ENCODE data around the gene HOXB5.

Gene HOXB5

DNA sequence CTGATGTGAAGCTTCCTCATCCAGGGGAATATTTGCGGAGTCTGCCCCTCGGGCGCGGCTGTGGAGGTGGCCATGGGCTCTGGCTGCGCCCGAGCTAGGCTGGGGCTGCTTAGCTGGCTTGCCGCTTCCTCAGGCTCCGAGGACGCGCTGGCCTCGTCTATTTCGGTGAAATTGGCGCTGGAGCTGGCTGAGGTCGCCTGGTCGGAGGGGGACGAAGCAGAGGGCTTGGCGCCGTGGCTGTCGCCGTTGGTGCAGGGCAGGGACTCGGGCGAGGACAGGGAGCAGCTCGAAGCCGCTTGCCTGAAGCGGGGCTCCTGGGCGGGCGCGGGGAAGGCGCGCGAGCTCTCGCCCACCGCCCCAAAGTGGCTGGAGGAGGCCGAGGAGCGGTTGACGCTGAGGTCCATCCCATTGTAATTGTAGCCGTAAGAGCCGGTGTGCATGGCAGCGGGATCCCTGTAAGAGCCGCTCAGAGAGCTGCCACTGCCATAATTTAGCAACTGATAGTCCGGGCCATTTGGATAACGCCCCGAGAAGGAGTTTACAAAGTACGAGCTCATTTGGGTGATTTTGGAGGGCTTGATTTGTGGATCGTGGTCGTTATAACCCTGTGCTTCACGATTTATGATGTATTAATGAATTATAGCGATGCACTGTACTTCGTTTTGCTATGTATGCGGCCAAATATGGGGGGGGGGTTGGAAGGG, at the start of gene HOXB5:
TSS of gene HOXB5 (minus strand) at position 654 of the 704 bp plus-strand sequence. CDS start at position 557, 97 bp downstream.
- H3K4me3 ChIP-seq (replicated peaks in 1 of 2; ENCODE audit: low read depth in 2 of 2, low read length in 2 of 2): peak within 1 kb of the TSS; percentile 9 to 50
- TF ChIP-seq, protein P1, sequence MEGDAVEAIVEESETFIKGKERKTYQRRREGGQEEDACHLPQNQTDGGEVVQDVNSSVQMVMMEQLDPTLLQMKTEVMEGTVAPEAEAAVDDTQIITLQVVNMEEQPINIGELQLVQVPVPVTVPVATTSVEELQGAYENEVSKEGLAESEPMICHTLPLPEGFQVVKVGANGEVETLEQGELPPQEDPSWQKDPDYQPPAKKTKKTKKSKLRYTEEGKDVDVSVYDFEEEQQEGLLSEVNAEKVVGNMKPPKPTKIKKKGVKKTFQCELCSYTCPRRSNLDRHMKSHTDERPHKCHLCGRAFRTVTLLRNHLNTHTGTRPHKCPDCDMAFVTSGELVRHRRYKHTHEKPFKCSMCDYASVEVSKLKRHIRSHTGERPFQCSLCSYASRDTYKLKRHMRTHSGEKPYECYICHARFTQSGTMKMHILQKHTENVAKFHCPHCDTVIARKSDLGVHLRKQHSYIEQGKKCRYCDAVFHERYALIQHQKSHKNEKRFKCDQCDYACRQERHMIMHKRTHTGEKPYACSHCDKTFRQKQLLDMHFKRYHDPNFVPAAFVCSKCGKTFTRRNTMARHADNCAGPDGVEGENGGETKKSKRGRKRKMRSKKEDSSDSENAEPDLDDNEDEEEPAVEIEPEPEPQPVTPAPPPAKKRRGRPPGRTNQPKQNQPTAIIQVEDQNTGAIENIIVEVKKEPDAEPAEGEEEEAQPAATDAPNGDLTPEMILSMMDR (IDR thresholded peaks at IDR 0.05; ENCODE audit: low read depth, low read length): no peak
- no peak for DNase-seq (ENCODE audit: low read depth in 2 of 2)

DNA sequence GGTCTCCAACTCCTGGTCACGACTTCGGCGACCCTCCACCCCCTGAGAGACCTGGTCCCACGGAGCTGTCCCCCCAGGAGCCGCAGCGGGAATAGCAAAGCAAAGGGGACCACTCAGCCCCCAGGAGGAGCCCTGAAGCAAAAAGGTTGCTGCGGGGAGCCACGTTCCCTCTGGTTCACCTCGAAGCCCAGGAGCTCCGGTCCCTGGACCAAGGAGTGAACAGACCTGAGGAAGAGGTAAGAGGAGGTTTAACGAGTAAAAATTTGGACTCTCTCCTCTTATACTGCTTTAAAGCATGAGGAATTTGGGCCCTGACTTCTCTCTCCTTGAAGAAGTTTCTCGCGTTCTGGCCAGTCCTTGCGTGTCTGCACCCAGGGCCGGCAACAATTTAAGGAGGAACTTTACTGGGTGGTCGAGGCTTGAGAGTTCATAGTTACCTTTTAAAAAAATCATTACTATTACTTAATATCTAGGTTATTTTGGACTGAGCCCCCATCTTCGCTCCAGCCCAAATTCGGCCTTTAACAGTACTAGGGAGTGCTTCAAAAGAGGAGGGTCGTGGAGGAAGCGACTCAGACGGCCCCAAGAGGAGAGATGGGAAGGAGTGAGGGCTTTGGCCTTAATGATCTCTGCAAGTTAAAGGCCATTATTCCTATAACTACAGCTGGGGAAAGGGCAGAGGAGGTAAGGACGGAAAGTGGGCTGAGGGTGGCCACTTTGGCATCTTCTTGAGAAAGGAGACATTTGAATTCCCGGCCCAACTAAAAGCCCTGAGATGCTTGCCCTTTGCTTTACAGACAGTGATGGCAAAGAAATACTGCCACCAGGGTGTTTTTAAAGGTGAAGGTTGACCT, 49.5 kb upstream of the HOXB5 start:
- TF ChIP-seq, protein P1 (IDR thresholded peaks at IDR 0.05; ENCODE audit: low read depth, low read length): no peak
- no peak for DNase-seq (ENCODE audit: low read depth in 2 of 2)
- no peak overlapping the region for H3K4me3 ChIP-seq (replicated peaks in 1 of 2; ENCODE audit: low read depth in 2 of 2, low read length in 2 of 2)

DNA sequence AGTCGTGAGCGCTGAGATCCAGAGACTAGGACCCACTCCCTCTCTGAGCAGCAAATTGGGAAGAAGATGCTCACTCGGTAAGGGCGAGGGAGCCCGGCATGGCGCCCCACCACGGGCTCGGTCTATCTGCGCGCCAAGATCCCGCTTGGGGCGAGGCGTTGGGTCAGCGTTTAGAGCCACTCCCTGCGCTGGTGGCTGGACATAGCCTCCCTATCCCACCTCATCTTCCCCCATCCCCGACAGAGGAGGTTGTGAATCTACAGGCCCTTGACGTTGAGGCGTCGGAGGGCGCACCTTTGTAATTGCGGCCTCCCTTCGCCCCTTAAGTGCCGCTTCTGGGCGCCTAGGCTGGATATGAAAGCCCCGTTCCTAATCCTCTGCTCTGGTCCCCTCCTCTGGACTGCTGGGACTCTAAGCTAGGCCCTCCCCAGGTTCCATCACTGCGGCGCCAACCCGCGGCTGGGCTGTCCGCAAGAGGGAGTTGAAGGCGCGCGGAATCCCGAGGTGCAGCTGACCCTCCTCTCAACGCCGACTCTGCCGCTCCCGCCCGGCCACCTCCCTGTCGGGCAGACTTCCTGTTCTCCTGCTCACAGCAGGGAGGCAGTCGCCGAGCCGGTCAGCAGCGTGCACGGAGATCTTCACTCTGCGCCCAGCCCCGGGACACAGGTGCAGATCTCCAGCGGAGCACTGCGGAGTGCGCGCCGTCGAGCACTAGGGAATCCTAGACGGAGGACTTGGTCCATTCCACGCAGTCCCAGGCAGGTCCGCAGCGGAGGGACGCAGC, 48.7 kb upstream of the HOXB5 start:
- no peak for DNase-seq (ENCODE audit: low read depth in 2 of 2)
- TF ChIP-seq, protein P1 (IDR thresholded peaks at IDR 0.05; ENCODE audit: low read depth, low read length): no peak
- no peak overlapping the region for H3K4me3 ChIP-seq (replicated peaks in 1 of 2; ENCODE audit: low read depth in 2 of 2, low read length in 2 of 2)

DNA sequence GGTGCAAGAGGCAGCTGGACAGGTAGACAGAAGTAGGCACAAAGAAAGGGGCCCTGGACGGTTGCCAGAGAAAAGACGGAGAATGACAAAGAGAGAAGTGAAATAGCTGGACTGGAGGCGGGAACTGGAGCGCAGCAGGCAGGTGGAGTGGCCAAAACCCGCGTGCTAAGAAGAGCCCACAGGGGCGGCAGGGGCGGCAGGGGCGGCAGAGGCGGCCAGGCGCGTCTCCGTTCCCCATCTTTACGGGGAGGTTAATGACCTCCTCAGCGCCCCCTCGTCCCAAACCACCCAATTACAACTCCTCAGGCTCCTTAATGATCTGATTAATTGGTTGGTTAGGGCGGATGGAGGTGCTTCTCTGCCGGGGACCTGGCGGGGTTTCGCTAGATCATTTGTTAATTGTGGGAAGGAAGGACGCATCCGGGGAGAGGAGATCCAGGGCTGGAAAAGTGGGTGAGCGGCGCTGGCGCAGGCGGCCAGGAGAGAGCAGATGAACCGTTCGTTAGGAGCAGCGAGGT, 48.0 kb upstream of the HOXB5 start:
- no peak overlapping the region for H3K4me3 ChIP-seq (replicated peaks in 1 of 2; ENCODE audit: low read depth in 2 of 2, low read length in 2 of 2)
- no peak for DNase-seq (ENCODE audit: low read depth in 2 of 2)
- TF ChIP-seq, protein P1 (IDR thresholded peaks at IDR 0.05; ENCODE audit: low read depth, low read length): no peak

DNA sequence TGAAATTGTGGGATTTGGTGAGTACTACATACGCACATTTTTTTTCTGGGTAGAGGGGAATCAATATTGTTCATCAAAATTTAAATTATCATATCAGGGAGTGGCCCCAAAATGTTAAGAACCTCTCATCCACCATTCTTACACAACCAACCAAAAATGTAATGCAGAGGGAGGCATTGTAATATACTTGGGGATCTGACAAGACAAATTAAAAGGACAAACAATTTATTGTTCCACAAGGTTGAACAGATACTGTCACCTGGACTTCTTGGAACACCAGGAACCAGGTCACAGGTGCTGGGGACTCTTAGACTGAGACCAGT, 47.2 kb upstream of the HOXB5 start:
- TF ChIP-seq, protein P1 (IDR thresholded peaks at IDR 0.05; ENCODE audit: low read depth, low read length): no peak
- H3K4me3 ChIP-seq (replicated peaks in 1 of 2; ENCODE audit: low read depth in 2 of 2, low read length in 2 of 2): no peak overlapping the region
- DNase-seq (ENCODE audit: low read depth in 2 of 2): no peak

DNA sequence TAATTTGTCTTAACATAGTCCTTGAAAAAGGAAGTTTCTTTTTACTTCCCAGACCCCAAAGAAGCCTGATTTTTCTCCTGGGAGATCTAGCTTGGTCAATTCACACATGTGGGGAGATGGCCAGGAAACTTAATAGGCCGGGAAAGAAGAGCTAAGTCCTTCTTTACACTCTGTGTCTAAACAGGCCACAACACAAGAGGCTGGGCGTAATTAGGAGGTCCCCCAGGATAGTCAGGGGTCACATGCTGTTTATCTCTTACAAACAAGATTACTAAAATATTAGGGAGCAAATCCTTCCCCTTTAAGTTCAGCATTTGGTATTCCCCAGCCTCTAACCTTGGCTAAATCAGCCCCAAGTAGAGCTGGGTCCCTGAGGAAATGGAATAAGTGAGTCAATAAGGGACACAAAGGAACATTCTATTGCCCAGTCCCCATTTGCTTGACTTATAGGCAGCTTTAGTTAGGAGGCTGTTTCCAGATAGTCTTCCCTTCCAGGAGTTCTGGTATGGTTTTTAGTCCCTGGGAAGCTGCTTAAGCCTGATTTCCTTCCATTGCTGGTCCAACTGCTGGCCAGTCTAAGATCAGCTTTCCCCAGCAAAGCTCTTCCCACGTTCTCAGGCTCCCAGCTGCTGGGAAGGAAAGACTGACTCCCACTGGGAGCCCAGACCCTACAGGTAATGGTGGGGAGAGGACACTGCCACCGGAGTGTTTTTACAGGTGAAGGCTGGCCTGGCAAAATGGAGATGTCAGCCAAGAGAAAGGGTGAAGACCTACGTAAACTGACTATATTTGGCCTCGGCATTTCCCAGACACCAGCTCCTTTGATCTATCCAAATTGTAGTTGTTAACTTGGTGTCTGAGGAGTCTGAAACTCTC, 46.6 kb upstream of the HOXB5 start:
- TF ChIP-seq, protein P1 (IDR thresholded peaks at IDR 0.05; ENCODE audit: low read depth, low read length): no peak
- DNase-seq (ENCODE audit: low read depth in 2 of 2): no peak
- H3K4me3 ChIP-seq (replicated peaks in 1 of 2; ENCODE audit: low read depth in 2 of 2, low read length in 2 of 2): no peak overlapping the region

All from cardiac fibroblast (primary cell).